WI38 (cell line): ENCODE data around the gene ZNF816.

Experiments
- H3K4me3 ChIP-seq: 2 replicates; pipeline ENCODE4 v1.5.1; 2011; ENCODE audit warnings: low read depth, mild to moderate bottlenecking, control low read depth, low read length
- TF ChIP-seq, protein P1 (sequence below): IDR thresholded peaks from 2 replicates; pipeline ENCODE4 v1.5.1; 2012; ENCODE audit warnings: low read depth, mild to moderate bottlenecking, control low read depth, low read length

Gene ZNF816

DNA sequence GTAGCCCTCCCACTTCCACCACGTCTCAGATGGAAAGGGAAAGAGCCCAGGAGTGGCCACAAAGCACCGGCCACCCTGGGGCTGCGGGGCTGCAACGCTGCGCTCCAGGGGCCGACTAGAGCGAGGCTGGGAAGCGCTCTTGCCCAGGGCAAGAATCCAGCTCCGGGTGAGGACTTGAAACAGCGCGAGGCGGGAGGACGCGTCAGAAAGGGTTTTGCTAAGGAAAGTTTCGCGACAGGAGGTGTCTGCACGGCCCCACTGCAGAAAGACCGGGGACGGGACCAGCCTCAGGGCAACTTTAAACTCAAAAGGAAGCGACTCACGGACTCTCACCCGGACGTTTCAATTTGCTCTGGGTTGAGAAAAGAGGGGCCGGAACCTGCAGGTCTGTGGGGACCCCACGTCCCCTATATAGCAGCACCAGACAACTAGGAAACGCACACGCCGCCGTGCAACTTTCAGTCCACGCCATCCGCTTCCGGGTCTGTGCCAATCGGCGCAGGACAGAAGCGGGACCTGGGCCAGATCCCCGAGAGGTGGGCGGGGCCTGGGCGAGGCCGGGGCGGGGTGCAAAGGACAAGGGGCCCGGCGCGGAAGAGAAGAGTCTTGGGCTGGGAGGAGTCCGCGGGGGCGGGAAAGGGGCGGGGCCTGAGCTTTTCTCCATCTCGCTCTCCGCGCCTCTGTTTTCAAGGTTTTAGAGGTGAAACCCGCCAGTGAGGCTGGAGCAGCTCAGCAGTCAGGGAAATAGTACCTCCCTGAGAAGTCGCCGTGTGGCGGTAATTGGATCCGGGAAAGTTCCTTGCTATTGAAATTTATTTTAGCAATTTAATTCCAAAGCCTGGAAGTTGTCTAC lies at the start of gene ZNF816:
ZNF816 (minus strand) TSS at position 488 of the 853 bp plus-strand sequence. CDS start 6,792 bp downstream, outside the sequence.
- TF ChIP-seq, protein P1, sequence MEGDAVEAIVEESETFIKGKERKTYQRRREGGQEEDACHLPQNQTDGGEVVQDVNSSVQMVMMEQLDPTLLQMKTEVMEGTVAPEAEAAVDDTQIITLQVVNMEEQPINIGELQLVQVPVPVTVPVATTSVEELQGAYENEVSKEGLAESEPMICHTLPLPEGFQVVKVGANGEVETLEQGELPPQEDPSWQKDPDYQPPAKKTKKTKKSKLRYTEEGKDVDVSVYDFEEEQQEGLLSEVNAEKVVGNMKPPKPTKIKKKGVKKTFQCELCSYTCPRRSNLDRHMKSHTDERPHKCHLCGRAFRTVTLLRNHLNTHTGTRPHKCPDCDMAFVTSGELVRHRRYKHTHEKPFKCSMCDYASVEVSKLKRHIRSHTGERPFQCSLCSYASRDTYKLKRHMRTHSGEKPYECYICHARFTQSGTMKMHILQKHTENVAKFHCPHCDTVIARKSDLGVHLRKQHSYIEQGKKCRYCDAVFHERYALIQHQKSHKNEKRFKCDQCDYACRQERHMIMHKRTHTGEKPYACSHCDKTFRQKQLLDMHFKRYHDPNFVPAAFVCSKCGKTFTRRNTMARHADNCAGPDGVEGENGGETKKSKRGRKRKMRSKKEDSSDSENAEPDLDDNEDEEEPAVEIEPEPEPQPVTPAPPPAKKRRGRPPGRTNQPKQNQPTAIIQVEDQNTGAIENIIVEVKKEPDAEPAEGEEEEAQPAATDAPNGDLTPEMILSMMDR = no peak
- H3K4me3 ChIP-seq = peak within 1 kb of the TSS; percentile 84

DNA sequence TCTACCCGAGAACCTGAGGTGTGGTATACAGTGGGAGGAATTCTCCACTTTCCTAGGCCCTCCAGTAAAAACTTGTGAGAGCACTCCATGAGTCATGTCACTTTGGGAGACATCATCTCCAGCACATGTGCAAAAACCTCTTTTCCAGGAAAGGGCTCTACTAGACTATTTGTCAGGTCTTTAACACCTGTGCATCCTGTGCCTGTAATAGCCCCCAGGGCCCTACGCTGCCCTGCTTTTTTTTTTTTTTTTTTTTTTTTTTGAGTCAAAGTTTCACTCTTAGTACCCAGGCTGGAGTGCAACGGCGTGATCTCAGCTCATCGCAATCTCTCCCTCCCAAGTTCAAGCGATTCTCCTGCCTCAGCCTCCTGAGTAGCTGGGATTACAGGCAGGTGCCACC lies 49.3 kb upstream of the ZNF816 start:
- no peak overlapping the region for H3K4me3 ChIP-seq
- TF ChIP-seq, protein P1 = no peak

DNA sequence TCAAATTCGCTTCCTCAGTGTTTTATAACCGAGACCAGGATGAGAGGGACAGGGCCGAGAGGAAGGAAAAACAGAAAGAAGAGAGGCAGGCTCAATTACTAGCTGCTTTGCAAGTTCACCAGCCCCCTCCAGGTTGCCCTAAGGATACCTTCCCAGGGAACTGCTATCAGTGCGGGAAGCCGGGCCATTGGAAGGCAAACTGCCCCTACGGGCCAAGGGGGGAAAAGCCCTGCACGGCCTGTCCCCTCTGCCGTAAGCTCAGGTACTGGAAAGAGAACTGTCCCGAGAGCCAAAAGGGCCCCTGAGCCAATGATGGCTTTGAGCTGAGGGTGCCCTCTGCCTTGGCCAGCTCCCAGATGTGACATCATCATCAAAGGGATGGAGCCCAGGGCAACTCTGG lies 47.8 kb upstream of the ZNF816 start:
- no peak overlapping the region for H3K4me3 ChIP-seq
- TF ChIP-seq, protein P1 = no peak

DNA sequence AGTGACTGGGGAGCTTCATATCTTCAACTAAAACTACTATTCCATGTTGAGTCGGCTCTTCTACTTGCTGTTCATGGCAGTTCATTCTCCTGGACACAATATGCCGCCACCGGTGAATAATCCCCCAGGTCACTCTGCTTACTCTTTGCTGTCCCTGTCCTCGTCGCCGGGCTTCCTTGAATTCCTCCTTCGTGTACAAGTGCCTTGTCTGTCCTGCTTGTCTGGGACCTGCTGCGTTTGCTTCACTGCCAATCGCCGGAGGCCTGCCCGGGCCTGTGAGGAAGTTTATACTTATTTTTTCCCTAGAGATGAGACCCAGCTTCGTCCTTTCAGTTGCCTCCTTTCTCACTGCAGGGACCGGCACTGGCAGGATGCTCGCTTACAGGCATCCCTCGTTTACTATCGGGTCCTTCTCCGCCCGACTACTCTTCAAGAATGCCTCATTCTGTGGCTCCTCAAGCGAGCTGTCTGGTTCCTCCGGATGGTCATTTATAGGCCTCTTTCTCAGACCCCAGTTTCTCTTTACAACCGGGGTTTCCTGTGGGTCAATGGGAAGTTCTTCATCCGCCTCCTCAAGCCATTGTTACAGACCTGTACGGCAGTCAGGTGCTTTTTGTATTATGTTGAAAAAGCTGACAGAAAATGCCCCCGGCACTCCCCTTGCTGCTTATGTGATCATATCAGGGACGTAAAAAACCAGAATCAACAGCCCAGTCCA lies 45.5 kb upstream of the ZNF816 start:
- TF ChIP-seq, protein P1 = no peak
- no peak overlapping the region for H3K4me3 ChIP-seq

DNA sequence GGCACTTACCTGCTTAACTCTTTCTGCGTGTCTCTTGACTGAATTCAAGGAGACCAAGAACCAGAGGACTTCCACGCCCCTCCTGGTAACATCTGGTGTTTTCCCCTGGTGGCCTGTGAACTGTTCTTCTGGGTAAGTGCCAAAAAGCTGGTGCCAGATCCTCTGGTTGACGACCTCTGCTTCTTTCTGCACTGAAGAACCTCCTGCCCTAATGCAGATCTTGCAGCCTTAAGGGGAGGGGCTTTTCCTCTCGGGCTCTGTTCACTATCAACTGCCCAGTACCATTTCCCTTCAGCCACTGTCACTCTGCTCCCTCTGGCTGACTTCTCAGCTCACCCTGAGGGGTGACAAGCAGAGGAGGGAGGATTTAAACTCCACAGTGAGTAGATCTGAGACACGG lies 44.9 kb upstream of the ZNF816 start:
- TF ChIP-seq, protein P1 = no peak
- H3K4me3 ChIP-seq = no peak overlapping the region

DNA sequence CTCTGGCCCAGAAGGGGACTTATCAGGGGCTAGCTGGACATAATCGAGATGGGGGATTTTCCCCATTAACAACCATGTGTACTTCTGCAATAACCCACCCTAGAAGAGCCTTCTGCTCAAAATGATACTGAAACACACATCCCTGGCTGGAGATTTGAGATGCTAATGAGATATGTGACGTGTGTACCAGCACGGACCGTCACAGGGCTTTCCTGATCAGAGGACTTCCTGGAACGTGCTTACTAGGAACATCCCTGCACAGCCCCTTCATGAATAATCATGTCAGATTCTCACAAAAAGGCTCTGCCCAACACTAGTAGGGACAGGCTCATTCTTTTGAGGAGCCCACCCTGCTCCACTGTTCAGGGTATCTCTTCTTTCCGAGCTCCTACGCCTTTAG lies 44.5 kb upstream of the ZNF816 start:
- TF ChIP-seq, protein P1 = no peak
- H3K4me3 ChIP-seq = no peak overlapping the region

DNA sequence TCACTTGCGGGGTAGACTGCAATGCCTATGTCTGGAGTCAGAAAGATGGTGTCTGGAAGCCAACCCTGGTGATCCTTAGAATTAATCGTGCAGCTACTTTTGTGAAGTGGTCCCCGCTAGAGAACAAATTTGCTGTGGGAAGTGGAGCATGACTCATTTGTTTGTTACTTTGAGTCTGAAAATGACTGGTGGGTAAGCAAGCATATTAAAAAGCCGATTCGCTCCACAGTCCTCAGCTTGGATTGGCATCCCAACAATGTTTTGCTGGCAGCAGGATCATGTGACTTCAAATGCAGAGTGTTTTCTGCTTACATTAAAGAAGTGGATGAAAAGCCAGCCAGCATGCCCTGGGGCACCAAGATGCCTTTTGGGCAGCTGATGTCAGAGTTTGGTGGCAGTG lies 41.6 kb upstream of the ZNF816 start:
- no peak overlapping the region for H3K4me3 ChIP-seq
- TF ChIP-seq, protein P1 = no peak
